ENCODE measurements around the gene MCTS1. TPM values are rescaled to one million over a fixed set of nuclear protein-coding genes. Genes with fewer than 3 reads are reported as not detected.
A peak's percentile ranks its signal among the peaks of the same experiment; 100 is the strongest.
"Not testable (repeated sequence)": the region's sequence is repeated elsewhere in the genome, so short reads cannot be mapped to it uniquely, and the experiment has no call there.

The MCTS1 gene
- total and polyA plus RNA-seq, 7 experiments from 2014 or later, result 17.6 to 76.3 (median 29.9) TPM

GRCh38 chrX:120570011-120570600 is 33.8 kb upstream of the MCTS1 start:
- Histone ChIP-seq H3K4me1 (ENCODE audit: control insufficient read depth in 2 of 2, insufficient read depth in 2 of 2, low read length in 2 of 2) (no peaks in the 10 kb centered on the region), H3K4me3 (ENCODE audit: low read length) (no peak overlapping the region), H3K27me3 (ENCODE audit: control insufficient read depth in 2 of 2, insufficient read depth in 2 of 2, low read length in 2 of 2) (no peaks in the 10 kb centered on the region), H3K36me3 (ENCODE audit: control insufficient read depth in 2 of 3, insufficient read depth in 3 of 3, low read length in 3 of 3) (no peaks in the 10 kb centered on the region), H3K9me3 (ENCODE audit: control insufficient read depth in 2 of 3, low read length in 3 of 3) (no peaks in the 10 kb centered on the region), H3K27ac (ENCODE audit: low read depth, low read length) (no peak overlapping the region)
- intact Hi-C loops (cut with micrococcal nuclease), result no loop called here
- Mint-ChIP-seq H3K36me3 (no peaks in the 10 kb centered on the region), H3K27ac (no peak overlapping the region), H3K4me1 (peaks cover 0 to 11% (median 9%) of the 10 kb centered on the region in 7 donors), H3K9me3 (peaks cover 0 to 3% (median 0%) of the 10 kb centered on the region in 11 donors), H3K27me3 (no peaks in the 10 kb centered on the region), H3K4me3 (no peak overlapping the region)
- DNase-seq (no peak), ATAC-seq (no peak)
- ChIA-PET CTCF (no interaction called here), POLR2A (no interaction called here)

- POLR2A ChIA-PET, CTCF ChIA-PET, H3K9me3 Mint-ChIP-seq: not testable (repeated sequence)
Measured at GRCh38 chrX:120573806-120574205, 30.1 kb upstream of the MCTS1 start.

GRCh38 chrX:120575379-120576114 is 28.4 kb upstream of the MCTS1 start:
- H3K4me3 Mint-ChIP-seq, result no peak overlapping the region
- ChIA-PET CTCF (no interaction called here), POLR2A (interaction anchor here (1.2 kb wide), 1 partner anchor 14 kb away, joined by 3 read pairs; the partner anchor contains the start of gene CUL4B)
- H3K9me3 ChIP-seq (ENCODE audit: control insufficient read depth in 2 of 3, low read length in 3 of 3), result no peaks in the 10 kb centered on the region
- H3K27me3 ChIP-seq (ENCODE audit: control insufficient read depth in 2 of 2, insufficient read depth in 2 of 2, low read length in 2 of 2), result no peaks in the 10 kb centered on the region
- intact Hi-C loops (cut with micrococcal nuclease), result no loop called here
- peaks cover 0 to 6% (median 0%) of the 10 kb centered on the region in 5 donors for H3K27me3 Mint-ChIP-seq
- H3K27ac Mint-ChIP-seq, result peak overlapping the region in 1 of 9 donors; percentile 16
- no peak overlapping the region for H3K27ac ChIP-seq (ENCODE audit: low read depth, low read length)
- no peak for ATAC-seq
- peaks cover 0 to 1% (median 0%) of the 10 kb centered on the region in 11 donors for H3K9me3 Mint-ChIP-seq
- H3K36me3 Mint-ChIP-seq, result no peaks in the 10 kb centered on the region
- no peak for DNase-seq
- H3K36me3 ChIP-seq (ENCODE audit: control insufficient read depth in 2 of 3, insufficient read depth in 3 of 3, low read length in 3 of 3), result no peaks in the 10 kb centered on the region
- no peaks in the 10 kb centered on the region for H3K4me1 ChIP-seq (ENCODE audit: control insufficient read depth in 2 of 2, insufficient read depth in 2 of 2, low read length in 2 of 2)
- no peak overlapping the region for H3K4me3 ChIP-seq (ENCODE audit: low read length)
- peaks cover 0 to 11% (median 9%) of the 10 kb centered on the region in 7 donors for H3K4me1 Mint-ChIP-seq

More at GRCh38 chrX:120573806-120574205, 30.1 kb upstream of the MCTS1 start:
- peaks cover 0 to 11% (median 9%) of the 10 kb centered on the region in 7 donors for H3K4me1 Mint-ChIP-seq
- H3K36me3 Mint-ChIP-seq; H3K4me3 ChIP-seq (ENCODE audit: low read length); H3K27me3 ChIP-seq (ENCODE audit: control insufficient read depth in 2 of 2, insufficient read depth in 2 of 2, low read length in 2 of 2); H3K27me3 Mint-ChIP-seq; H3K27ac Mint-ChIP-seq; H3K27ac ChIP-seq (ENCODE audit: low read depth, low read length); H3K4me3 Mint-ChIP-seq; H3K9me3 ChIP-seq (ENCODE audit: control insufficient read depth in 2 of 3, low read length in 3 of 3); intact Hi-C loops (cut with micrococcal nuclease); H3K36me3 ChIP-seq (ENCODE audit: control insufficient read depth in 2 of 3, insufficient read depth in 3 of 3, low read length in 3 of 3); H3K4me1 ChIP-seq (ENCODE audit: control insufficient read depth in 2 of 2, insufficient read depth in 2 of 2, low read length in 2 of 2); DNase-seq; ATAC-seq: not testable (repeated sequence)

- Histone ChIP-seq H3K27me3 (ENCODE audit: control insufficient read depth in 2 of 2, insufficient read depth in 2 of 2, low read length in 2 of 2) (no peaks in the 10 kb centered on the region), H3K36me3 (ENCODE audit: control insufficient read depth in 2 of 3, insufficient read depth in 3 of 3, low read length in 3 of 3) (no peaks in the 10 kb centered on the region), H3K27ac (ENCODE audit: low read depth, low read length) (no peak overlapping the region), H3K4me1 (ENCODE audit: control insufficient read depth in 2 of 2, insufficient read depth in 2 of 2, low read length in 2 of 2) (no peaks in the 10 kb centered on the region), H3K4me3 (ENCODE audit: low read length) (no peak overlapping the region), H3K9me3 (ENCODE audit: control insufficient read depth in 2 of 3, low read length in 3 of 3) (no peaks in the 10 kb centered on the region)
- ChIA-PET CTCF (no interaction called here), POLR2A (no interaction called here)
- Mint-ChIP-seq H3K27ac (no peak overlapping the region), H3K27me3 (peaks cover 0 to 14% (median 5%) of the 10 kb centered on the region in 5 donors), H3K9me3 (peaks cover 0 to 1% (median 0%) of the 10 kb centered on the region in 11 donors), H3K36me3 (peaks cover 0 to 4% (median 0%) of the 10 kb centered on the region in 5 donors), H3K4me1 (peaks cover 0 to 3% (median 0%) of the 10 kb centered on the region in 7 donors), H3K4me3 (no peak overlapping the region)
- intact Hi-C loops (cut with micrococcal nuclease), result no loop called here
- ATAC-seq, result no peak
- DNase-seq, result no peak
Measured at GRCh38 chrX:120585702-120586101, 18.2 kb upstream of the MCTS1 start.

- ChIA-PET CTCF (interaction anchor here (0.5 to 1.3 kb wide), 3 partner anchors 9 to 237 kb away, joined by 3 read pairs; no protein-coding TSS in a partner anchor), POLR2A (interaction anchor here (0.5 to 4.1 kb wide), 14 partner anchors 14 to 889 kb away, joined by 3 to 111 read pairs (median 4); partner anchors contain the start of genes C1GALT1C1 and CUL4B)
- DNase-seq (peak in 8 of 9 donors; percentile 6 to 61 (median 36)), ATAC-seq (peak; percentile 66)
- Mint-ChIP-seq H3K27ac (peak overlapping the region; percentile 96 to 99 (median 98)), H3K4me1 (peaks cover 0 to 19% (median 10%) of the 10 kb centered on the region in 7 donors), H3K27me3 (peaks cover 0 to 7% (median 0%) of the 10 kb centered on the region in 5 donors), H3K4me3 (peak overlapping the region; percentile 91 to 99 (median 96)), H3K9me3 (peaks cover 0 to 5% (median 0%) of the 10 kb centered on the region in 11 donors), H3K36me3 (peaks cover 0 to 5% (median 0%) of the 10 kb centered on the region in 5 donors)
- Histone ChIP-seq H3K27ac (ENCODE audit: low read depth, low read length) (peak overlapping the region; percentile 87), H3K36me3 (ENCODE audit: control insufficient read depth in 2 of 3, insufficient read depth in 3 of 3, low read length in 3 of 3) (peaks cover 0 to 12% (median 3%) of the 10 kb centered on the region in 3 experiments), H3K4me3 (ENCODE audit: low read length) (peak overlapping the region; percentile 55), H3K9me3 (ENCODE audit: control insufficient read depth in 2 of 3, low read length in 3 of 3) (no peaks in the 10 kb centered on the region), H3K27me3 (ENCODE audit: control insufficient read depth in 2 of 2, insufficient read depth in 2 of 2, low read length in 2 of 2) (no peaks in the 10 kb centered on the region), H3K4me1 (ENCODE audit: control insufficient read depth in 2 of 2, insufficient read depth in 2 of 2, low read length in 2 of 2) (peaks cover 6 to 10% of the 10 kb centered on the region in 2 donors)
- intact Hi-C loops (cut with micrococcal nuclease), result loop anchor here (1.0 to 10.0 kb wide), 6 partner anchors 26 to 360 kb away; partner anchors contain the start of genes C1GALT1C1 (in 2 of the 2) and CUL4B (in 1 of the 2)
Measured at GRCh38 chrX:120604361-120604782, 471 bp downstream of the MCTS1 start.

GRCh38 chrX:120612086-120612485 is 8.2 kb downstream of the MCTS1 start:
- Histone ChIP-seq H3K36me3 (ENCODE audit: control insufficient read depth in 2 of 3, insufficient read depth in 3 of 3, low read length in 3 of 3) (peaks cover 0 to 17% (median 3%) of the 10 kb centered on the region in 3 experiments), H3K4me1 (ENCODE audit: control insufficient read depth in 2 of 2, insufficient read depth in 2 of 2, low read length in 2 of 2) (no peaks in the 10 kb centered on the region), H3K9me3 (ENCODE audit: control insufficient read depth in 2 of 3, low read length in 3 of 3) (no peaks in the 10 kb centered on the region), H3K27ac (ENCODE audit: low read depth, low read length) (no peak overlapping the region), H3K4me3 (ENCODE audit: low read length) (no peak overlapping the region), H3K27me3 (ENCODE audit: control insufficient read depth in 2 of 2, insufficient read depth in 2 of 2, low read length in 2 of 2) (no peaks in the 10 kb centered on the region)
- ChIA-PET CTCF (no interaction called here), POLR2A (no interaction called here)
- peak overlapping the region in 1 of 9 donors; percentile 62 for H3K27ac Mint-ChIP-seq
- H3K4me3 Mint-ChIP-seq, result no peak overlapping the region
- DNase-seq (no peak), ATAC-seq (no peak)
- peaks cover 0 to 14% (median 7%) of the 10 kb centered on the region in 5 donors for H3K36me3 Mint-ChIP-seq
- intact Hi-C loops (cut with micrococcal nuclease), result no loop called here
- peaks cover 0 to 4% (median 0%) of the 10 kb centered on the region in 7 donors for H3K4me1 Mint-ChIP-seq
- no peaks in the 10 kb centered on the region for H3K9me3 Mint-ChIP-seq
- H3K27me3 Mint-ChIP-seq, result no peaks in the 10 kb centered on the region

All from naive thymus-derived CD4-positive, alpha-beta T cell (primary cell).